Measurements from ENCODE around the gene SMARCD1.

SMARCD1 gene

DNA sequence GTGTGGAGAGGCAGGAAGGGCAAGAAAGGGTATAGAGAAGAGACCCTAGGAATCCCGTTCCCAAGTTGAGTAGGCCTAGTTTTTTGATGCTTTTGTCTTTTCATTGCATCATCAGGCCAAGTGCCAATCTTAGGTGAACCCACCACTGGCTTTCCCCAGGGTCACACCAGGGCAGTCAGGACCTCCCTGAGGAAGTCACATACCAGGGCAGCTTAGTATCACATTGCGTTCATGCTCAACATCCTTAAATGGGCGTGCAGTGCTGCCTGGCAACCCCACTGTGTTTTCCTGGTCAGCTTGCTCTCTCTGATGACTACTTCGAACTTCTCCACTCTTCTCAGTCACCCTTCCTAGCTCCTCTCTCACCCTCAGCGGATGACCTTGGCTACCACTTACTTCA lies 18.7 kb upstream of the SMARCD1 start:
- TF ChIP-seq, protein P1, sequence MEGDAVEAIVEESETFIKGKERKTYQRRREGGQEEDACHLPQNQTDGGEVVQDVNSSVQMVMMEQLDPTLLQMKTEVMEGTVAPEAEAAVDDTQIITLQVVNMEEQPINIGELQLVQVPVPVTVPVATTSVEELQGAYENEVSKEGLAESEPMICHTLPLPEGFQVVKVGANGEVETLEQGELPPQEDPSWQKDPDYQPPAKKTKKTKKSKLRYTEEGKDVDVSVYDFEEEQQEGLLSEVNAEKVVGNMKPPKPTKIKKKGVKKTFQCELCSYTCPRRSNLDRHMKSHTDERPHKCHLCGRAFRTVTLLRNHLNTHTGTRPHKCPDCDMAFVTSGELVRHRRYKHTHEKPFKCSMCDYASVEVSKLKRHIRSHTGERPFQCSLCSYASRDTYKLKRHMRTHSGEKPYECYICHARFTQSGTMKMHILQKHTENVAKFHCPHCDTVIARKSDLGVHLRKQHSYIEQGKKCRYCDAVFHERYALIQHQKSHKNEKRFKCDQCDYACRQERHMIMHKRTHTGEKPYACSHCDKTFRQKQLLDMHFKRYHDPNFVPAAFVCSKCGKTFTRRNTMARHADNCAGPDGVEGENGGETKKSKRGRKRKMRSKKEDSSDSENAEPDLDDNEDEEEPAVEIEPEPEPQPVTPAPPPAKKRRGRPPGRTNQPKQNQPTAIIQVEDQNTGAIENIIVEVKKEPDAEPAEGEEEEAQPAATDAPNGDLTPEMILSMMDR (IDR thresholded peaks at IDR 0.05; ENCODE audit: insufficient read depth, low read length, poor library complexity, severe bottlenecking): no peak
- no peak for TF ChIP-seq EZH2phosphoT487 (conservative IDR thresholded peaks at IDR 0.05; ENCODE audit: low read length)
- Histone ChIP-seq H3K9me3 (ENCODE audit: insufficient read depth, low read length) (no peaks in the 10 kb centered on the region), H3K9ac (ENCODE audit: low read length) (no peak overlapping the region), H3F3A (ENCODE audit: insufficient read depth) (no peaks in the 10 kb centered on the region), H4K20me1 (ENCODE audit: low read depth, low read length) (no peaks in the 10 kb centered on the region), H3K79me2 (ENCODE audit: insufficient read depth, low read length) (no peaks in the 10 kb centered on the region), H3K36me3 (ENCODE audit: low read length) (no peaks in the 10 kb centered on the region), H2AFZ (ENCODE audit: low read depth, low read length, severe bottlenecking) (no peak overlapping the region), H3K27ac (ENCODE audit: low read depth, low read length) (no peak overlapping the region), H3K9me2 (replicated peaks; ENCODE audit: insufficient read depth, low read length) (no peaks in the 10 kb centered on the region), H3K4me2 (ENCODE audit: low read depth, low read length, poor library complexity, severe bottlenecking) (no peak overlapping the region), H3K4me3 (ENCODE audit: insufficient read depth, low read length, poor library complexity, severe bottlenecking) (no peak overlapping the region), H3K27me3 (ENCODE audit: low read length) (no peaks in the 10 kb centered on the region)

DNA sequence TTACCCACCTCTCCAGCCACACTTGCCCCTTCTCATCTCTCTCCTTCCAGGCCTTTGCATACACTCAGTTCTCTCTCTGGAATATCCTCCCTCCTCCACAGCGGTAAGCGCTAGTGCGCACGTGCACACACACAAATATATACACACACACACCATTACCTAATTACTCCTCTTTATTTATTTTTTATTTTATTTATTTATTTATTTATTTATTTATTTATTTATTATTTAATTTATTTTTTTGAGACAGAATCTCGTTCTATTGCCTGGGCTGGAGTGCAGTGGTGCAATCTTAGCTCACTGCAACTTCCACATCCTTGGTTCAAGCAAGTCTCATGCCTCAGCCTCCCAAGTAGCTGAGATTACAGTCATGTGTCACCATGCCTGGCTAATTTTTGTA lies 16.1 kb upstream of the SMARCD1 start:
- Histone ChIP-seq H4K20me1 (ENCODE audit: low read depth, low read length) (no peaks in the 10 kb centered on the region), H3K9me3 (ENCODE audit: insufficient read depth, low read length) (no peaks in the 10 kb centered on the region), H3K27me3 (ENCODE audit: low read length) (no peaks in the 10 kb centered on the region), H3K27ac (ENCODE audit: low read depth, low read length) (no peak overlapping the region), H3K36me3 (ENCODE audit: low read length) (no peaks in the 10 kb centered on the region), H3K79me2 (ENCODE audit: insufficient read depth, low read length) (no peaks in the 10 kb centered on the region), H3K9ac (ENCODE audit: low read length) (no peak overlapping the region), H2AFZ (ENCODE audit: low read depth, low read length, severe bottlenecking) (no peak overlapping the region), H3F3A (ENCODE audit: insufficient read depth) (no peaks in the 10 kb centered on the region), H3K4me3 (ENCODE audit: insufficient read depth, low read length, poor library complexity, severe bottlenecking) (no peak overlapping the region), H3K9me2 (replicated peaks; ENCODE audit: insufficient read depth, low read length) (no peaks in the 10 kb centered on the region), H3K4me2 (ENCODE audit: low read depth, low read length, poor library complexity, severe bottlenecking) (no peak overlapping the region)
- TF ChIP-seq, protein P1 (IDR thresholded peaks at IDR 0.05; ENCODE audit: insufficient read depth, low read length, poor library complexity, severe bottlenecking): no peak
- TF ChIP-seq EZH2phosphoT487 (conservative IDR thresholded peaks at IDR 0.05; ENCODE audit: low read length): no peak

DNA sequence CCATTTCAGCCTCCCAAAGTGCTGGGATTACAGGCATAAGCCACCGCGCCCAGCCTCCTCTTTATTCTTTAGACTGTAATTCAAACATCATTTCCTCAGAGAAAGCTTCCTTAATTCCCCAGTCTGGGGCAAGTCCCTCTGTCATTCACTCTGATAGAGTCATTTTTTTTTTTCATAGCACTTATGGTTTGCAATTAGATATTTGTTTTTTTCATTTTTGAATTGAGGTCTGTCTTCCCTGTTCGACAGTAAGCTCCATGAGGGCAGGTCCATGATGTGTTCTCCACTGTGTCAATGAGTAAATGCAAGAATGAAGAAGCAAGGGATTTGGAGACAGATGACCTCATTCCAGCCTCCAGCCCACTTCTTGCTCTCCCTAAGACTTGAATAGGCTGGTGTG lies 15.6 kb upstream of the SMARCD1 start:
- H3K27ac ChIP-seq (ENCODE audit: low read depth, low read length): no peak overlapping the region
- no peaks in the 10 kb centered on the region for H3K79me2 ChIP-seq (ENCODE audit: insufficient read depth, low read length)
- H4K20me1 ChIP-seq (ENCODE audit: low read depth, low read length): no peaks in the 10 kb centered on the region
- H3K36me3 ChIP-seq (ENCODE audit: low read length): no peaks in the 10 kb centered on the region
- H3K9me2 ChIP-seq (replicated peaks; ENCODE audit: insufficient read depth, low read length): no peaks in the 10 kb centered on the region
- no peaks in the 10 kb centered on the region for H3K27me3 ChIP-seq (ENCODE audit: low read length)
- TF ChIP-seq, protein P1 (IDR thresholded peaks at IDR 0.05; ENCODE audit: insufficient read depth, low read length, poor library complexity, severe bottlenecking): no peak
- no peak for TF ChIP-seq EZH2phosphoT487 (conservative IDR thresholded peaks at IDR 0.05; ENCODE audit: low read length)
- H2AFZ ChIP-seq (ENCODE audit: low read depth, low read length, severe bottlenecking): no peak overlapping the region
- H3K4me2 ChIP-seq (ENCODE audit: low read depth, low read length, poor library complexity, severe bottlenecking): no peak overlapping the region
- H3K9me3 ChIP-seq (ENCODE audit: insufficient read depth, low read length): no peaks in the 10 kb centered on the region
- H3K4me3 ChIP-seq (ENCODE audit: insufficient read depth, low read length, poor library complexity, severe bottlenecking): no peak overlapping the region
- H3K9ac ChIP-seq (ENCODE audit: low read length): no peak overlapping the region
- no peaks in the 10 kb centered on the region for H3F3A ChIP-seq (ENCODE audit: insufficient read depth)

All from SU-DHL-6 (cell line).